ENCODE results near the gene POLR1G. TPM values are rescaled to one million over a fixed set of nuclear protein-coding genes. Genes with fewer than 3 reads are reported as not detected.
A peak's percentile ranks its signal among the peaks of the same experiment; 100 is the strongest.

The POLR1G gene
- total and polyA plus RNA-seq, 9 of the 15 experiments (the other 6 are each of a cell fraction or from before 2014, with no cell fraction given): 3.0 to 50.1 (median 27.4) TPM

DNA sequence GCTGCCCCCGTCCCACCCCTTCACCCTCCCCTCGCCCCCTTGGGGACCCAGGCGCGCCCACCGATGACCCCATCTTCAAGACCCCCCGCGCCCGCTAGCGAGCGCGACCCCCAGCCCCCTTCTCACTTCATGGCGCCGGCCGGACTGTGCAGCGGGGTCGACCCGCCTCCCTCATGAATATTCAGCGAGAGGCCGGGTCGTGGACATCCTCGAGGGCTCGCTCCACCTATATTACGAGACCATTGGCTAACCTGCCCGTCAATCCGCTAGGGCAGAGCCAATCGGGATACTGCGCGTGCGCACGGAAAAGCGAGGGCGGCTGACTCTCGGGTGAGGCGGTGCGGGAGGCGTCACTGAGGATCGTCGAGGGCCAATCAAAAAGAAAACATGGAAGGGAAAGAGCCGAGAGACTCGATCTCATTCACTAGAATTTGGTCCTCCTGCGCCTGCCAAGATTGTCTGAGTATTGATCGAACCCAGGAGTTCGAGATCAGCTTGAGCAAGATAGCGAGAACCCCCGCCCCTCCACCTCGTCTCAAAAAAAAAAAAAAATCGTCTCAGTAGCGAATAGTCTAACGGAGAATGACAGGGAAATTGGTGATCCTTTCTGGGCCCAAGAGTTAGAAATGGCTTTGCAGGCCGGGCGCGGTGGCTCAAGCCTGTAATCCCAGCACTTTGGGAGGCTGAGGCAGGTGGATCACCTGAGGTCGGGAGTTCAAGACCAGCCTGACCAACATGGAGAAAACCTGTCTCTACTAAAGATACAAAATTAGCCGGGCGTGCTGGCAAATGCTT is 35.8 kb upstream of the POLR1G start, which contains the start of gene ERCC2 (continued):
- TF ChIP-seq ZFP91 (CRISPR knock-in tag; IDR thresholded peaks at IDR 0.05) (no peak), SFPQ (IDR thresholded peaks at IDR 0.05; ENCODE audit: low read depth, low read length) (no peak), SOX6 (IDR thresholded peaks at IDR 0.05) (no peak), AFF4 (CRISPR knock-in tag; IDR thresholded peaks at IDR 0.05) (0 out of 2 replicates have a peak, but pooled peaks have one; percentile 6), ZNF224 (CRISPR knock-in tag; IDR thresholded peaks at IDR 0.05) (no peak), ZNF445 (CRISPR knock-in tag; IDR thresholded peaks at IDR 0.05; ENCODE audit: low read depth) (no peak), ZNF717 (CRISPR knock-in tag; IDR thresholded peaks at IDR 0.05) (no peak), MTF1 (CRISPR knock-in tag; IDR thresholded peaks at IDR 0.05; ENCODE audit: borderline replicate concordance) (no peak), POLR2AphosphoS2 (IDR thresholded peaks at IDR 0.05; ENCODE audit: low read length) (no peak), ZNF239 (CRISPR knock-in tag; IDR thresholded peaks at IDR 0.05) (no peak), STAG1 (CRISPR knock-in tag; IDR thresholded peaks at IDR 0.05; ENCODE audit: borderline replicate concordance) (no peak), PBX2 (CRISPR knock-in tag; IDR thresholded peaks at IDR 0.05; ENCODE audit: low read depth) (peak; percentile 100), PBX2 (tag; conservative IDR thresholded peaks at IDR 0.05; ENCODE audit: low read depth) (peak; percentile 100)
- TF ChIP-seq, protein P1, sequence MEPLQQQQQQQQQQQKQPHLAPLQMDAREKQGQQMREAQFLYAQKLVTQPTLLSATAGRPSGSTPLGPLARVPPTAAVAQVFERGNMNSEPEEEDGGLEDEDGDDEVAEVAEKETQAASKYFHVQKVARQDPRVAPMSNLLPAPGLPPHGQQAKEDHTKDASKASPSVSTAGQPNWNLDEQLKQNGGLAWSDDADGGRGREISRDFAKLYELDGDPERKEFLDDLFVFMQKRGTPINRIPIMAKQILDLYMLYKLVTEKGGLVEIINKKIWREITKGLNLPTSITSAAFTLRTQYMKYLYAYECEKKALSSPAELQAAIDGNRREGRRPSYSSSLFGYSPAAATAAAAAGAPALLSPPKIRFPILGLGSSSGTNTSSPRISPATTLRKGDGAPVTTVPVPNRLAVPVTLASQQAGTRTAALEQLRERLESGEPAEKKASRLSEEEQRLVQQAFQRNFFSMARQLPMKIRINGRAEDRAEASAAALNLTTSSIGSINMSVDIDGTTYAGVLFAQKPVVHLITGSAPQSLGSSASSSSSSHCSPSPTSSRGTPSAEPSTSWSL (CRISPR knock-in tag; IDR thresholded peaks at IDR 0.05; ENCODE audit: borderline replicate concordance): no peak

Data from K562 (cell line).